Activated T-cell treated with anti-CD3 and anti-CD28 coated beads, Interleukin-2, amount 50 U/mL, for 24 hours (primary cell): ENCODE measurements around the gene ID2.

Source experiments
- DNase-seq: peaks from one replicate; pipeline ENCODE4 v3.0.0-alpha.2; 2020
- H3K27ac Mint-ChIP-seq: 2 replicates; pipeline ENCODE4 v1.8.0; 2020; ENCODE audit warnings: mild to moderate bottlenecking, mixed read lengths
- H3K27me3 Mint-ChIP-seq: 2 replicates; pipeline ENCODE4 v1.8.0; 2020; ENCODE audit warnings: mixed read lengths
- H3K36me3 Mint-ChIP-seq: 2 replicates; pipeline ENCODE4 v1.8.0; 2020; ENCODE audit warnings: low read depth, mixed read lengths
- H3K4me1 Mint-ChIP-seq: 2 replicates; pipeline ENCODE4 v1.8.0; 2020; ENCODE audit warnings: low read depth, mixed read lengths
- H3K4me3 Mint-ChIP-seq: 2 replicates; pipeline ENCODE4 v1.8.0; 2020; ENCODE audit warnings: mild to moderate bottlenecking, moderate library complexity, mixed read lengths
- H3K9me3 Mint-ChIP-seq: 2 replicates; pipeline ENCODE4 v1.8.0; 2020; ENCODE audit warnings: mixed read lengths

Gene ID2

DNA sequence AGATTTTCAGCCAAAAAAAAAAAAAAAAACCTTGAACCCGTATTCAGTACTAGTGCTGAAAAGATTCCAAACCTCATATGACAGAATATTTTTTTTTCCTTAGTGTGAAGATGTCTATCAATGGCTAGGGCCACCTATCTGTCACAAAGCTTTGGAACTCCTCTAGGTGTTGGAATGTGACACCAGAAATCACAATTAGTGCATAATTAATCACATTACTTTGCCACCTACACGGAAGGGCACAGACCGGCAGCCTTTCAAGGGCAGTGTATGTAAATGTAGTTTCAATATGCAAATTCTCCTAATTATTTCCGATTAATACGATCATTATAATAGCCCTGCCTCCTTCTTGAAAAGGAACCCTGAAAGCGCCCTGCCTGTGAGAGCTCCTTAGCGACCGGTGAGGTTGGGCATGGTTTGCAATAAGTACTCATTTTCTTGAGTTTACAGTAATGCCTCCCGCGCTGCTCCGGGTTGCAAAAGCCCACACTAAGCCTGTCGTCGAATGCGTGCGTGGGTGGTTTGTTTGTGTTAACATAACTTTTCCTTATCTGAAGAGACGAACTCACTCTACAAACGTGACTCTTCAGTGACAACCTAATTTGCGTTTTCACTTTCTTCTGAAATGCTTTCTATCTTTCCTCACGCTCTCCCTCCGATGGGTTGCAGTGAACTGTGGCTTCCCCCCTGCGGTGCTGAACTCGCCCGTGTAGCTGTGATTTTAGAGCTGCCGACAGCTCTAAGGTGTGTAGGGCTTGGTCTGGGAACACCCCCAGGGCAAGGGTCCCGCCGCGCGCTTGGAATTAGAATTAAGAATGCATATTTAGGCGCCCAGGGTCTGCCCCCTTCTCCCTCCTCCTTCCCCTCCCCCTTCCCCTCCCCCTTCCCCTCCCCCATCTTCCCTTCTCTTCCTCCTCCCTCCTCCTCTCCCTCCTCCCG lies 765 bp upstream of the ID2 start:
- Mint-ChIP-seq H3K4me1 (peaks cover 49% of the 10 kb centered on the region), H3K27ac (peak overlapping the region; percentile 90), H3K4me3 (peak overlapping the region; percentile 78), H3K9me3 (peaks cover 2% of the 10 kb centered on the region), H3K27me3 (peaks cover 27% of the 10 kb centered on the region), H3K36me3 (peaks cover 31% of the 10 kb centered on the region)
- DNase-seq, result peak; percentile 87

DNA sequence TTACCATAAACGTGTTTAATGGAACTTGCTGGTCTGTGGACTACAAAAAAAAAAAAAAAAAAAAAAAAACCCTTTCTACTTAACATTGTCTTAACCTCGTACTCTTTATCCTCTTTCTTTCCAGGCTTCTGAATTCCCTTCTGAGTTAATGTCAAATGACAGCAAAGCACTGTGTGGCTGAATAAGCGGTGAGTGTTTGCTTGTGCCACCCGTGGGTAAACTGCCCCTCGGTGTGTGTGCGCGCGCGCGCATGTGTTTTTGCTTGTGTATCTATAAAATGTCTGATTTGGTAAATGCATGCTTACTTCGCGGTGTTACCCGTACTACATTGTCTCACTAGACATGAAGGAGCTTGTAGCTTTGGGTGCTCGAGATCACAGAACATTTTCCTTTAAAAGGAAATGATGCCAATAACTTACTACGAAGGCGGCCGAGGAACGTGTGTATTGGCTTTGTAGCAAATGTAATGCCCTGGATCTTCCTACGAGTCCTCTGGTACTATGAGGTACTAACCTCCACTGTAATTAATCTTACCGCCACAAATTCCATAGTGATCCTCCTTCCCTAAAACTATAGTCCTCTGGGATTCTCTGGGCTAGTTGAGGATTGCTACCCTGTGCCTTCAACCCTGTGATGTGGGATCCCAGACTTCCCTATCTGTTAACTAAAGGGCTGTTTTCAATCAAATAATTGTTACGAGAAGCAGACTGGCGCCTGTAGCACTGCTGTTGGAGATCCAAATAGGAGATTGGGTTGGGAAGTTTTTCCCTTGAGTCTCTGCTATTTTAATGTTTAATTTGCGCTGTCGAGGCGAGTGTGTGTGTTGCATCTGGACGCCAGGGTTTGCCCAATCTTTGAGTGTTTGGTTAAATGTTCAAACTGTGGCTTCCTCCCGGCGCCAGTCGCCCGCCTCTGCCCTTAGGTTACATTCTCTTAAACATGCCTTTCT lies 1.1 kb downstream of the ID2 start:
- Mint-ChIP-seq H3K36me3 (peaks cover 31% of the 10 kb centered on the region), H3K4me3 (peak overlapping the region; percentile 92), H3K27me3 (peaks cover 12% of the 10 kb centered on the region), H3K27ac (peak overlapping the region; percentile 97), H3K9me3 (no peaks in the 10 kb centered on the region), H3K4me1 (peaks cover 36% of the 10 kb centered on the region)
- peak; percentile 69 for DNase-seq

DNA sequence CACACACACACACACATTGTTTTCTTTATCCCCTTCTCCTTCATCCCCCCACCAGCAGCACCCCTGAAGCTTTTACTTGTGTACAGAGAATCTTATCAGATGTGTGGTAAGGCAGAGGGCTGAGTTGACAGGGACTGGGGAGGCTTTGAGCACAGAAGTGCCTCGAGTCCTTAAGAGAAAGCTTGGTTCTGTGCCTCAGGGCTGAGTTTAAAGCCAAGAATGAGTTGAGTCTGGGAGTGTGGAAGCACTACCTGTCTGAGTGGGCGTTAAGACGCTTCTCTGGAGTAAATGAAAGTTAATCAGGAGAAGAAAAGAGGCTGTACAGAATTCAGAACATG lies 2.7 kb downstream of the ID2 start:
- H3K36me3 Mint-ChIP-seq, result peaks cover 29% of the 10 kb centered on the region
- H3K4me1 Mint-ChIP-seq, result peaks cover 29% of the 10 kb centered on the region
- no peaks in the 10 kb centered on the region for H3K9me3 Mint-ChIP-seq
- H3K27me3 Mint-ChIP-seq, result peaks cover 6% of the 10 kb centered on the region
- DNase-seq, result peak; percentile 62
- peak overlapping the region; percentile 95 for H3K27ac Mint-ChIP-seq
- H3K4me3 Mint-ChIP-seq, result peak overlapping the region; percentile 92

DNA sequence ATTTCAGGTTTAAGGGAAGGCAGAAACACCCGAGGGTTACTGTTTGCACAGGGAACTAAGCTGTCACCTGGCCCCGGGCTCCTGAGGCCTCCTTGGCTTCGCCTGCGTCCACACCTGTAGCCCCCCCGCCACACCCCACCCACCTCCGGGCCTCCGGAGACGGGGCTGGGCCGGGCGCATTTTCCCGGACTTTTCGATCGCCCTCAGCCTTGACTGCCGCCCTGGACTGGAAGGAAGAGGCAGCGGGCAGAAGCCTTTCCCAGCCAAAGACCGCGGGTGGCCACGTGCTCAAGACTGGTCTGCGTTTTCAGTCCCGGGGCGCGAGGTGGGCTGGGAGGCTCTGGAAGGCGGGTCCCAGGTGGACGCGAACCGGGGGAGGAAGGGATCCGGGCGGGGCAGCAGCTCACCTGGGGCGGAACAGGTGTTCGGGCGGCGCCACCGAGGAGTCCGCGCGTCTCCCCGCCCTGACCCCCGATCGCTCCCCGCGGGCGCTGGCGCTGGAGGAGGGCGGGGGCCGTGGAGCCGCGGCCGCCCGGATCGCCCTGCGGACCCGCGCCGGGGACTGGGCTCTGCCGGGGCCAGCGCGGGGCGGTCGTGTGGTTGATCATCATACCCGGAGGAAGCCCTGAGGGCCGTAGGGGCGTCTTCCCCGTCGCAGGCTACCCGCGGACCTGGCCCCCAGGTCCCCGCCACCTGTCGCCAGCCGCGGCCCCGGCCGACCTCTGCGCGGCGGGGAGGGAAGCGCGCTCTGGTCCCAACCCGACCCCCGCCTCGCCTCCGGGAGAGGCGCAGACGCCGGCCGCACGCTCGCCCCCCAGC lies 3.2 kb downstream of the ID2 start:
- Mint-ChIP-seq H3K4me3 (peak overlapping the region; percentile 92), H3K27me3 (peaks cover 7% of the 10 kb centered on the region), H3K27ac (peak overlapping the region; percentile 95), H3K4me1 (peaks cover 23% of the 10 kb centered on the region), H3K36me3 (peaks cover 29% of the 10 kb centered on the region), H3K9me3 (no peaks in the 10 kb centered on the region)
- peak; percentile 80 for DNase-seq

DNA sequence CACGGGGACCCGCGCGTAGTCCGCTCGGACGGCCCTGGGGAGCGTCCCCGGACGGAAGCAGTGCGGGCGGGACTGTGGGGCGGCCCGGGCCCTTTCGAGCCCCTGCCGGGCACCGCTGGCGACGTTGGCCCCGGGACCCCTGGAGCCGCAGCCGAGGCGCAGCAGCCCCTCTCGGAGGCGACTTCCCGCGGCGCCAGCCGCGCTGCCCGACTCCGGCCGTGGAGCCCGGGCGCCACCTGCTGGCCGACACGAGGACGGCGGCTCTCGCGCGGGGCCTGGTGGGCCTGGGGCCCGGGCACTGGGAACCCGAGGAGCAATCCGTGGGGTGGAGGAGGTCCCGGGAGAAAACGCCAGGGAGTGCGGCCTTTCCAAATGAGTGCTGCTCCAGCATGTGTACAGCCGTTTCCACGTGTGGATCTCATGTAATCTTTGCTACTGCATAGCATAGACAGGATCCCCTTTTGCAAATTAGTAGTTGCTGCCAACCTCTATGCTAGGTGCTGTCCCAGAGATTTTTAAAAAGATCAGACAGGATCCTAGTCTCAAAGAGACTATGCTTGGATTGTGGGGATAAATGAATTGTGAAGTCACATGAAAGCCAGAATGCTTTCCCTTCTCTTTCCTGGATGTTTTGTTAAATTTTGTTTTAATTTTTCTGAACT lies 4.0 kb downstream of the ID2 start:
- Mint-ChIP-seq H3K36me3 (peaks cover 29% of the 10 kb centered on the region), H3K27me3 (peaks cover 8% of the 10 kb centered on the region), H3K4me3 (peak overlapping the region; percentile 55), H3K27ac (peak overlapping the region; percentile 75), H3K4me1 (peaks cover 16% of the 10 kb centered on the region), H3K9me3 (no peaks in the 10 kb centered on the region)
- peak; percentile 95 for DNase-seq

DNA sequence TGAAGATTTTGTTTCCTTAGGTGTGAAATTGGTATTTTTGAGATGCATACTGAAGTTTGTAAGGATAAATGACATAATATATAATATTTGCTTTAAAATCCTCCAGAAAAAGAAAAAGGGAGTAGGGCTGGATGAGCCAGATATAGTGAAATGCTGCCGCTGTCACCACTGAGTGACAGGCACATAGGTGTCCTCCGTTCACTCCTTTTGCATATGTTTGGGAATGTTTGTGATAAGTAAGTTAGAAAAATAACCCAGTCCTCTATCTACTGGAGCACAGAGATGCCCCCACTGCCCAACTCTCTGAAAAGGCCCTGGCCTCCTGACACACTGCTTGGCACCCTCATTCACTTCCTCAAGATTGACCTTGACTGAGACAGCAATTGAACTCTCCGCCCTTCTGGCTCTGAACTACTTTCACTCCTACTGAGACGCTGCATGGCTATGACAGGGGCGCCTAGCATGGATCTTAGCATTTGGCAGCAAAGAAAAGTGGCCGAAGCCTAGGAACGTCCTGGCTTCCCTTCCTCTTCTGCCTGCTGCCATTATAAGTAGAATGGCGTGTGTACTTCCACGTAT lies 10.1 kb downstream of the ID2 start:
- H3K4me1 Mint-ChIP-seq, result peaks cover 3% of the 10 kb centered on the region
- no peaks in the 10 kb centered on the region for H3K36me3 Mint-ChIP-seq
- H3K4me3 Mint-ChIP-seq, result no peak overlapping the region
- no peak overlapping the region for H3K27ac Mint-ChIP-seq
- DNase-seq, result no peak
- no peaks in the 10 kb centered on the region for H3K9me3 Mint-ChIP-seq
- peaks cover 33% of the 10 kb centered on the region for H3K27me3 Mint-ChIP-seq

DNA sequence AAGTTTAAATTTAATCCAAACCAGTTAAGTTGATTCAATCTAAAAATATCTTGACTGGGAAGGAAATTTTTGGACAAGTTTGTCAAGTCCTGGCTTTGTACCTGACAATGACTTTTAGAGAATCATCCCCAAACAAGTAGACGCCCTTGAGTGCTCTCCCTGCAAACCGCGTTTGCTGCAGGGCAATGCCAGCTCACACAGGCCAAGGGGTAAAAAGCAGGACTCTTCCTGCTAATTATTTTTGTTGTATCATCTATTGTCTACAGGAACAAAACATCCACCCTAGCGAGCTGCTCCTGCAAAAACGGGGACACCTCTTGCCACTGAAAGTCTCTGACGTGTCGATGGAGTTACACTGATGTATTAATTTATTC lies 10.9 kb downstream of the ID2 start:
- Mint-ChIP-seq H3K4me1 (peaks cover 3% of the 10 kb centered on the region), H3K27ac (no peak overlapping the region), H3K9me3 (peaks cover 4% of the 10 kb centered on the region), H3K36me3 (no peaks in the 10 kb centered on the region), H3K4me3 (no peak overlapping the region), H3K27me3 (peaks cover 31% of the 10 kb centered on the region)
- no peak for DNase-seq

DNA sequence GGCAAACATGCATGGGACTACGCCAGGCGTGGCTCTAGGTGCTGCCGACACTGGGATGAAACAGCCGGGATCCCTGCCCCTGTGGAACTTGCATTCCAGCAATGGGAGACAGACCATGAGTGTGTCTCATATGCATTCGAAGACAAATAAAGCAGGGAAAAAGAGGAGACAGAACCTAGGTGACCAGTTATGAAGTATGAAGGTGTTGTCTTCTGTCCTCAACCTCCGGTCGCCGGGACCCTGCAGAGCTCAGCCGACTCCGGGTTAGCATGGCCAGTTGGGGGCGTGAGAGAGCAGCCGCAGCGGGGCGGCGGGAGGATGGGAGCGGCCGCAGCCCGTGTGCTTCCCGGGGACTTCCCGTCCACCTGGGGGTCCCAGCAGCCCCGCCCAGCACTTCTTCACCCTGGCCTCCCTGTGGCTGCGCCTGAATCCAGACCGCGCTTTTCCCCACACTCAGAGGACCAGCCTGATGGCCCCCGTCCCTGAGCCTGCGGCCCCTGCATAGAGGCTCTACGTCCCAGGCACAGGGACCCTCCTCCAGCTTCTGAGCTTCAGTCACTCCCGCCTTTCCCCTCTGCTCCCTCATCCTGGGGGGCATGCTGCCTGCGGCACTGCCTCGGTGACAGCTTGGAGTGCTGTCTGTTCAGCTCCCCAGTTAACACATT lies 11.4 kb downstream of the ID2 start:
- DNase-seq, result peak; percentile 56
- H3K4me1 Mint-ChIP-seq, result peaks cover 3% of the 10 kb centered on the region
- H3K27me3 Mint-ChIP-seq, result peaks cover 31% of the 10 kb centered on the region
- H3K4me3 Mint-ChIP-seq, result no peak overlapping the region
- no peaks in the 10 kb centered on the region for H3K36me3 Mint-ChIP-seq
- peaks cover 5% of the 10 kb centered on the region for H3K9me3 Mint-ChIP-seq
- no peak overlapping the region for H3K27ac Mint-ChIP-seq

DNA sequence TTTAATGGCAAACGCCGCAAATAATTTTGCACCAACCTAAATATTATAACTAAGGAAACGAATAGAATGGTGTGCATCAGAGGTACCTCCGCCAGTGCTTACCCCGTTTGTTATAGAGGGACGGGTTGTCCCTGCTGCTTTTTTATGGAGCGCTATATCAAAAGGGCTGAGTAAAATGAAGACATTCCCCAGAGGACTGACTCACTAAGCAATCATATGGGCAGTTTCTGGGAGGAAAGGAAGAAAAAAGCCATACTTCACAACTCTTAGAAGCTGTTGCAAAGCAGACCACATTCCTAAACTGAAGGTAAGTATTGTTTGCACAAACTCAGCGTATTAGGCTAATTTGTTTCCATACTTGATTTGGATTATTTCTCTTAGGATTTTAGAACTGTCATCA lies 12.9 kb downstream of the ID2 start:
- no peak overlapping the region for H3K27ac Mint-ChIP-seq
- H3K4me3 Mint-ChIP-seq, result no peak overlapping the region
- H3K9me3 Mint-ChIP-seq, result peaks cover 5% of the 10 kb centered on the region
- no peak for DNase-seq
- peaks cover 28% of the 10 kb centered on the region for H3K27me3 Mint-ChIP-seq
- peaks cover 3% of the 10 kb centered on the region for H3K4me1 Mint-ChIP-seq
- H3K36me3 Mint-ChIP-seq, result no peaks in the 10 kb centered on the region

DNA sequence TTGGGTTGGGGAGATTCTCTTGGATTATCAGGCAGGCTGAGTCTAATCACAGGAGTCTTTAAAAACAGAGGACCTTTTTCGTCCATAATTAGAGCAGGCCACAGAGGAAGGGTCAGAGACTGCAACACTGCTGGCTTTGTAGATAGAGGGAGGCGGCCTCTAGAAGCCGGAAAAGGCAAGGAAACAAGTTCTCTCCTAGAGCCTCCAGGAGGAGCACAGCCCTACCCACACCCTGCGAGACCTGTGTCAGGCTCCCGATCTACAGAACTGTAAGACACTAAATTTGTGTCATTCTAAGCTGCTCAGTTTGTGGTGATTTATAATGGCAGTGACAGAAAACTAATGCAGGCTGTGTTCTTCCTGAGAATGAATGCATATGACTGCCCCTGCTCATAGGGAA lies 15.3 kb downstream of the ID2 start:
- Mint-ChIP-seq H3K36me3 (no peaks in the 10 kb centered on the region), H3K9me3 (peaks cover 5% of the 10 kb centered on the region), H3K27me3 (peaks cover 13% of the 10 kb centered on the region), H3K4me1 (peaks cover 3% of the 10 kb centered on the region), H3K4me3 (no peak overlapping the region), H3K27ac (no peak overlapping the region)
- DNase-seq, result no peak

DNA sequence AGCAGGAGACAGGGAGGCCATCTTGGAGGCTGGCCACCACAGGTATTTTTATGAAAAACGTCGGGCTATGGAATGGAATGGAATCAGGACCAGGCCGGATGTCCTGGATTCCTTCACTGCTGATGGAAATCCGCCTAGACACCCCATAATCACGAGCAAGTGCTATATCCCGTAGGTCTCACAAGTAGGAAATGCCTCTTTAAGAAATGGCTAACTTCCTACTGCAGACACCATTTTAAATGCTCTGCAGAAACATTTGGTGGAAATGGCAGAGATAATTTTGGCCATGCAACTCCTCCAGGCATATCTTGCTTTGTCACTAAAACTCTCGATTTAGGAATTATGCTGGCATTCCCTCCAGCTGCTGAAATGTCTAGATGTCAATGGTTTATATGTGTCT lies 18.0 kb downstream of the ID2 start:
- Mint-ChIP-seq H3K27ac (no peak overlapping the region), H3K36me3 (no peaks in the 10 kb centered on the region), H3K27me3 (no peaks in the 10 kb centered on the region), H3K4me3 (no peak overlapping the region), H3K4me1 (no peaks in the 10 kb centered on the region), H3K9me3 (peaks cover 5% of the 10 kb centered on the region)
- DNase-seq, result no peak

DNA sequence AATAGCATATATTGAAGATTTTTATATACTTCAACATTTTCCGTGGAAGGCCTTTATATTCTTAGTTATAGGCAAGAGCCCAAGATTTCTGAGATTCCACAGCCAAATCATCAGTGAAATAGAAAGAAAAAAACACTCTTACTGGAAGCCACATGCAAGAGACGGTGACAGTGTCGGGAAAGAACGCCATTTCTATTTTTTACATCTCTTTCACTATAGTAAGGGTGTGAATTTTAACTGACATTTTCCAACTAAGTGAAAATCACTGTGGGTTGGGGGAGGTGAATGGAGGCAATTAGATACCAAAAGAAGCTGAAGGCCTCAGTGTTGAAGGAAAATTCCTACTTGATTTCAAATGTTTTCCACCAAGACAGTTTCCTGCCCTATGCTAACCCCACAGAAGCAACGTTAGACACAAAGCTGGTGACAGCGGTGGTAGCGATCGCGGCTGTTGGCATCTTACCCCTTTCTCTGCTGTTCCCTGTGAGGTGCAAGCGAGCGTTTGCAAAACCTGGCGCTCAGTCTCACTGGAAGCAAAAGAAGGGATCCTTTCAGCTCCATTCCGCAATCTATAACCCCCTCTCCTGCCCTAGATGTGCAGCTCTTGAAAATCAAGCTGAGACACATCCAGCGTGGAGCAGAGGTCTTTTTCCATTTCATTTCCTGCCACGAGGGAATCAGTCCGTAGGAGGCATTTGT lies 20.0 kb downstream of the ID2 start:
- Mint-ChIP-seq H3K36me3 (no peaks in the 10 kb centered on the region), H3K4me1 (no peaks in the 10 kb centered on the region), H3K9me3 (peaks cover 5% of the 10 kb centered on the region)

DNA sequence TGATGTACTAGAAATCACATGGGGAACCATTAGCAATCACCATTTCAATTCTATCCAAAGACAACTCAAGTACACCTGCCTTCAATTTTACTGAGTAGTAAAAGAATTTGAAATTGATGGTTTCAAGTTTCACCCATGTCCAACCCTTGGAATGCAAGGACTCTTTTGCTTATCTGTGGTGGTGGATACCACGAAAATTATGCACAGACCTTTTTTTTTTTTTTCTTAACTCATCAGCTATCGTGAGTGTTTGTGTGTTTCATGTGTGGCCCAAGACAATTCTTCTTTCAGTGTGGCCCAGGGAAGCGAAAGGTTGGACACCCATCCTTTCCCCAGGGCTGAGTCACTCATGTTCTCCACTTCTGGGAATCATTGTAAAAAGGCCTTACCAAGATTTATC lies 23.1 kb downstream of the ID2 start:
- H3K36me3 Mint-ChIP-seq, result no peaks in the 10 kb centered on the region
- H3K27me3 Mint-ChIP-seq, result no peaks in the 10 kb centered on the region
- no peaks in the 10 kb centered on the region for H3K4me1 Mint-ChIP-seq
- DNase-seq, result no peak
- H3K27ac Mint-ChIP-seq, result no peak overlapping the region
- H3K4me3 Mint-ChIP-seq, result no peak overlapping the region
- H3K9me3 Mint-ChIP-seq, result no peaks in the 10 kb centered on the region

More for the DNA sequence above, 20.0 kb downstream of the ID2 start:
- Mint-ChIP-seq H3K4me3 (no peak overlapping the region), H3K27ac (no peak overlapping the region), H3K27me3 (no peaks in the 10 kb centered on the region)
- DNase-seq, result no peak
